IMR-90 (cell line): ENCODE data around the gene MAB21L3. TPM values are rescaled to one million over a fixed set of nuclear protein-coding genes. Genes with fewer than 3 reads are reported as not detected.

Experiments used
- ATAC-seq: fragments of 200-7000 bp; cut with Tn5 transposase; 2 replicates; pipeline ENCODE4 v1.9.1; 2020; ENCODE audit warnings: low read depth, mild to moderate bottlenecking, moderate library complexity
- BruUV-seq: library from RNA; stranded (reverse); fragments of 400-500 nt; replicated peaks from 2 replicates; lab custom pipeline; 2021; lab: Mats Ljungman, UMichigan
- CTCF ChIA-PET: fragments of 300-600 bp; formaldehyde crosslinking; extraction: SDS; loops from one replicate; lab custom pipeline; 2021; ENCODE audit warnings: antibody characterized with exemption; lab: Yijun Ruan, JAX
- POLR2A ChIA-PET: fragments of 300-600 bp; sonication (Branson Sonifier 250); formaldehyde crosslinking; loops from one replicate; lab custom pipeline; 2022; ENCODE audit warnings: antibody characterized with exemption; ENCODE audit not compliant: unreplicated experiment; lab: Charles Lee
- DNase-seq: peaks from one replicate; pipeline ENCODE4 v3.0.0; 2013
- H2AFZ ChIP-seq: replicated peaks from 2 replicates; pipeline ENCODE3; 2013; ENCODE audit warnings: low read length, mild to moderate bottlenecking; ENCODE audit not compliant: poor library complexity
- H2AK5ac ChIP-seq: 2 replicates; pipeline ENCODE4 v1.6.1; 2013; ENCODE audit warnings: low read depth, low read length, inconsistent platforms
- H2AK9ac ChIP-seq: replicated peaks from 2 replicates; pipeline ENCODE3; 2013; ENCODE audit warnings: mild to moderate bottlenecking, low read depth, low read length, moderate library complexity; ENCODE audit not compliant: poor library complexity
- H2BK120ac ChIP-seq: 2 replicates; pipeline ENCODE4 v1.6.1; 2013; ENCODE audit warnings: low read depth, low read length, inconsistent platforms
- H2BK15ac ChIP-seq: 3 replicates; pipeline ENCODE4 v1.6.1; 2013; ENCODE audit warnings: low read depth, low read length, inconsistent platforms
- H2BK20ac ChIP-seq: 2 replicates; pipeline ENCODE4 v1.6.1; 2013; ENCODE audit warnings: low read depth, mild to moderate bottlenecking, inconsistent platforms, low read length, moderate library complexity
- H2BK5ac ChIP-seq: 2 replicates; pipeline ENCODE4 v1.6.1; 2013; ENCODE audit warnings: mild to moderate bottlenecking, low read depth, low read length, inconsistent platforms; ENCODE audit not compliant: poor library complexity, severe bottlenecking
- H3K14ac ChIP-seq: replicated peaks from 2 replicates; pipeline ENCODE4 v1.6.1; 2013; ENCODE audit warnings: low read depth, low read length, inconsistent platforms
- H3K18ac ChIP-seq: 2 replicates; pipeline ENCODE4 v1.6.1; 2013; ENCODE audit warnings: low read depth, low read length, control low read depth
- H3K23ac ChIP-seq: 2 replicates; pipeline ENCODE4 v1.6.1; 2013; ENCODE audit warnings: low read depth, low read length, inconsistent platforms
- H3K27ac ChIP-seq: 2 replicates; pipeline ENCODE4 v1.5.1; 2013; ENCODE audit warnings: mild to moderate bottlenecking, control low read depth, low read length; ENCODE audit not compliant: insufficient read depth
- H3K27me3 ChIP-seq: 2 replicates; pipeline ENCODE4 v1.6.1; 2013; ENCODE audit warnings: low read length; ENCODE audit not compliant: control insufficient read depth, insufficient read depth
- H3K36me3 ChIP-seq: 2 replicates; pipeline ENCODE4 v1.6.1; 2013; ENCODE audit warnings: low read length, mixed read lengths; ENCODE audit not compliant: control insufficient read depth, insufficient read depth
- H3K4ac ChIP-seq: 2 replicates; pipeline ENCODE4 v1.6.1; 2013; ENCODE audit warnings: low read depth, low read length, inconsistent platforms
- H3K4me1 ChIP-seq: 2 replicates; pipeline ENCODE4 v1.6.1; 2013; ENCODE audit warnings: low read length, mixed read lengths; ENCODE audit not compliant: control insufficient read depth, insufficient read depth
- H3K4me2 ChIP-seq: 2 replicates; pipeline ENCODE4 v1.6.1; 2013; ENCODE audit warnings: low read depth, mild to moderate bottlenecking, control low read depth, low read length, moderate library complexity
- H3K4me3 ChIP-seq: 2 replicates; pipeline ENCODE4 v1.5.1; 2013; ENCODE audit warnings: low read depth, mild to moderate bottlenecking, control low read depth, low read length, moderate library complexity; ENCODE audit not compliant: insufficient read depth
- H3K56ac ChIP-seq: 2 replicates; pipeline ENCODE4 v1.6.1; 2013; ENCODE audit warnings: low read length, inconsistent platforms; ENCODE audit not compliant: insufficient read depth; ENCODE audit errors: extremely low read depth
- H3K79me1 ChIP-seq, 2 experiments: 2 replicates each; pipeline ENCODE4 v1.6.1; 2013; ENCODE audit warnings: low read length in 2 of 2, inconsistent platforms in 1 of 2, low read depth in 1 of 2
- H3K9ac ChIP-seq: 2 replicates; pipeline ENCODE4 v1.6.1; 2013; ENCODE audit warnings: low read depth, low read length, control low read depth
- H3K9me1 ChIP-seq: 2 replicates; pipeline ENCODE4 v1.6.1; 2013; ENCODE audit warnings: low read length, inconsistent platforms; ENCODE audit not compliant: insufficient read depth
- H3K9me3 ChIP-seq: 2 replicates; pipeline ENCODE4 v1.6.1; 2013; ENCODE audit warnings: low read length; ENCODE audit not compliant: control insufficient read depth, insufficient read depth
- H4K20me1 ChIP-seq: 2 replicates; pipeline ENCODE4 v1.6.1; 2013; ENCODE audit warnings: low read length, inconsistent platforms; ENCODE audit not compliant: insufficient read depth
- H4K5ac ChIP-seq: 2 replicates; pipeline ENCODE4 v1.6.1; 2013; ENCODE audit warnings: mild to moderate bottlenecking, low read depth, low read length, control low read depth
- H4K8ac ChIP-seq, 2 experiments: 2 replicates each; pipeline ENCODE4 v1.6.1; 2013; ENCODE audit warnings: low read depth in 2 of 2, low read length in 2 of 2, control low read depth in 1 of 2, inconsistent platforms in 1 of 2
- H4K91ac ChIP-seq: 2 replicates; pipeline ENCODE4 v1.6.1; 2013; ENCODE audit warnings: low read depth, low read length, inconsistent platforms; ENCODE audit not compliant: insufficient read depth
- BHLHE40 ChIP-seq: fragments of 150-350 bp; IDR thresholded peaks from 2 replicates; pipeline ENCODE4 v1.6.1; 2016; ENCODE audit warnings: mild to moderate bottlenecking, low read depth, low read length
- CEBPB ChIP-seq: IDR thresholded peaks from 2 replicates; pipeline ENCODE4 v1.6.1; 2012; ENCODE audit warnings: low read depth, low read length, improper control_type of control experiment
- CHD1 ChIP-seq: IDR thresholded peaks from 2 replicates; pipeline ENCODE4 v1.6.1; 2012; ENCODE audit warnings: low read depth, low read length, improper control_type of control experiment
- CTCF ChIP-seq: conservative IDR thresholded peaks from 2 replicates; pipeline ENCODE4 v1.5.1; 2012; ENCODE audit warnings: mild to moderate bottlenecking, low read depth, low read length, improper control_type of control experiment
- ELK1 ChIP-seq: fragments of 150-350 bp; IDR thresholded peaks from 2 replicates; pipeline ENCODE4 v1.6.1; 2016; ENCODE audit warnings: low read depth, mild to moderate bottlenecking, low read length, moderate library complexity, borderline replicate concordance
- POLR2A ChIP-seq: IDR thresholded peaks from 2 replicates; pipeline ENCODE4 v1.6.1; 2012; ENCODE audit warnings: mild to moderate bottlenecking, low read depth, low read length
- RAD21 ChIP-seq: IDR thresholded peaks from 2 replicates; pipeline ENCODE4 v1.6.1; 2012; ENCODE audit warnings: low read length, improper control_type of control experiment
- RCOR1 ChIP-seq: IDR thresholded peaks from 2 replicates; pipeline ENCODE4 v1.6.1; 2012; ENCODE audit warnings: mild to moderate bottlenecking, low read length, improper control_type of control experiment; ENCODE audit not compliant: insufficient replicate concordance
- SMC3 ChIP-seq: fragments of 150-350 bp; IDR thresholded peaks from 2 replicates; pipeline ENCODE4 v1.6.1; 2016; ENCODE audit warnings: low read depth, mild to moderate bottlenecking, antibody characterized with exemption, low read length, moderate library complexity
- USF2 ChIP-seq: fragments of 150-350 bp; IDR thresholded peaks from 2 replicates; pipeline ENCODE4 v1.6.1; 2017; ENCODE audit warnings: mild to moderate bottlenecking, antibody characterized with exemption, low read length, low read depth
- WGBS, 2 experiments: methylation state at CpG; one replicate each; pipeline versions ENCODE4 v1.1.5 to v1.1.7; 2013; ENCODE audit warnings: missing lambda C conversion rate in 2 of 2; ENCODE audit not compliant: insufficient read length in 1 of 2; ENCODE audit errors: extremely low coverage in 2 of 2; 5-methylcytosine and 5-hydroxymethylcytosine counted together
- dilution Hi-C: fragments of 300-500 bp; cut with HindIII; formaldehyde crosslinking; loops from one replicate; pipeline ENCODE4 v1.14.3; 2018; ENCODE audit warnings: low sequenced_read_pairs; ENCODE audit not compliant: unreplicated experiment
- in situ Hi-C: fragments of 300-500 bp; cut with MboI; formaldehyde crosslinking; loops from 3 replicates; pipeline ENCODE4 v1.14.3; 2019; ENCODE audit warnings: low sequenced_read_pairs, inconsistent platforms, mixed read lengths
- intact Hi-C: fragments of 100-400 bp; cut with micrococcal nuclease; formaldehyde crosslinking; loops from 2 replicates; pipeline ENCODE4 v1.10.0; 2022
- polyA plus RNA-seq, 3 experiments: library from polyadenylated mRNA; depleted of rRNA; stranded (reverse); fragments of >200 nt; gene quantifications; 2 replicates each; pipeline ENCODE4 v1.2.3, GENCODE V29; 2012; ENCODE audit warnings: low replicate concordance in 1 of 3
- total RNA-seq: library from RNA; depleted of rRNA; stranded (reverse); fragments of >200 nt; gene quantifications from 2 replicates; pipeline ENCODE4 v1.2.3, GENCODE V29; 2012

Gene MAB21L3
- total and polyA plus RNA-seq, 2 of the 4 experiments (the other 2 are of a cell fraction) = not detected

GRCh38 chr1:116138277-116138792 lies 27.1 kb downstream of the MAB21L3 start:
- H2BK20ac ChIP-seq = no peak overlapping the region
- no TSS peak for BruUV-seq
- dilution Hi-C loops = no loop called here
- H3K79me1 ChIP-seq = no peaks in the 10 kb centered on the region
- ATAC-seq (no peak), DNase-seq (no peak)
- no peaks in the 10 kb centered on the region for H3K4me1 ChIP-seq
- H3K27me3 ChIP-seq = peaks cover 12% of the 10 kb centered on the region
- H3K4me2 ChIP-seq = no peak overlapping the region
- in situ Hi-C loops = loop anchor here (10.0 kb wide), 1 partner anchor 356 kb away; no protein-coding TSS in a partner anchor
- no peak overlapping the region for H4K5ac ChIP-seq
- no peak overlapping the region for H3K4ac ChIP-seq
- no peak overlapping the region for H4K91ac ChIP-seq
- no peak overlapping the region for H2BK15ac ChIP-seq
- no peak overlapping the region for H3K14ac ChIP-seq
- no peak overlapping the region; a peak in 1 of 4 replicates for H4K8ac ChIP-seq
- H3K56ac ChIP-seq = no peak overlapping the region
- H3K9ac ChIP-seq = no peak overlapping the region
- CTCF ChIA-PET = interaction anchor here (0.6 to 3.1 kb wide), 14 partner anchors 11 to 370 kb away, joined by 3 to 54 read pairs (median 4); no protein-coding TSS in a partner anchor
- H2AFZ ChIP-seq = no peak overlapping the region
- H4K20me1 ChIP-seq = no peaks in the 10 kb centered on the region
- H3K27ac ChIP-seq = no peak overlapping the region
- no peaks in the 10 kb centered on the region for H3K36me3 ChIP-seq
- H3K9me3 ChIP-seq = no peaks in the 10 kb centered on the region
- no peak overlapping the region for H3K23ac ChIP-seq
- H3K4me3 ChIP-seq = no peak overlapping the region
- intact Hi-C loops = loop anchor here (10.0 kb wide), 1 partner anchor 436 kb away; the partner anchor contains the start of gene CD58
- H2AK5ac ChIP-seq = no peak overlapping the region
- H2BK120ac ChIP-seq = no peak overlapping the region
- POLR2A ChIA-PET = no interaction called here
- no peaks in the 10 kb centered on the region for H3K9me1 ChIP-seq
- no peak overlapping the region for H2BK5ac ChIP-seq
- no peak overlapping the region for H2AK9ac ChIP-seq
- no peak overlapping the region for H3K18ac ChIP-seq
- WGBS, 2 experiments = 67% methylated on average over 1 of the region's 8 CpGs; no CpG with 5 or more reads in 1 of the 2 experiments
- TF ChIP-seq ELK1 = no peak
- TF ChIP-seq RCOR1 = no peak
- no peak for TF ChIP-seq CTCF
- no peak for TF ChIP-seq CEBPB
- TF ChIP-seq SMC3 = no peak
- no peak for TF ChIP-seq BHLHE40
- TF ChIP-seq POLR2A = no peak
- TF ChIP-seq CHD1 = no peak
- TF ChIP-seq RAD21 = no peak
- no peak for TF ChIP-seq USF2
